GM23248 (cell line): ENCODE measurements around the gene CST7. TPM values are rescaled to one million over a fixed set of nuclear protein-coding genes. Genes with fewer than 3 reads are reported as not detected.

Experiments
- DNase-seq: peaks from one replicate; pipeline ENCODE4 v3.0.0-alpha.2; 2015
- H2AFZ ChIP-seq: fragments of 200-600 bp; sonication (generic); 2 replicates; pipeline ENCODE4 v1.6.1; 2016; ENCODE audit warnings: antibody characterized with exemption
- H3F3A ChIP-seq: fragments of 200-600 bp; sonication (generic); 2 replicates; pipeline ENCODE4 v1.6.1; 2016; ENCODE audit warnings: mild to moderate bottlenecking, antibody characterized with exemption, mixed run types; ENCODE audit not compliant: insufficient read depth
- H3K27ac ChIP-seq: fragments of 200-600 bp; sonication (generic); 2 replicates; pipeline ENCODE4 v1.5.1; 2016; ENCODE audit warnings: mild to moderate bottlenecking
- H3K27me3 ChIP-seq: fragments of 200-600 bp; sonication (generic); replicated peaks from 2 replicates; pipeline ENCODE4 v1.6.1; 2016; ENCODE audit warnings: mild to moderate bottlenecking; ENCODE audit not compliant: insufficient read depth
- H3K36me3 ChIP-seq: fragments of 200-600 bp; sonication (generic); 2 replicates; pipeline ENCODE4 v1.6.1; 2016; ENCODE audit warnings: low read depth, mild to moderate bottlenecking
- H3K4me1 ChIP-seq: fragments of 200-600 bp; sonication (generic); 2 replicates; pipeline ENCODE4 v1.6.1; 2016; ENCODE audit warnings: mild to moderate bottlenecking; ENCODE audit not compliant: insufficient read depth
- H3K4me2 ChIP-seq: fragments of 200-600 bp; sonication (generic); one replicate; pipeline ENCODE4 v1.6.1; 2016; ENCODE audit warnings: mild to moderate bottlenecking; ENCODE audit not compliant: unreplicated experiment
- H3K4me3 ChIP-seq: fragments of 200-600 bp; sonication (generic); 2 replicates; pipeline ENCODE4 v1.5.1; 2016; ENCODE audit warnings: mild to moderate bottlenecking
- H3K79me2 ChIP-seq: fragments of 200-600 bp; sonication (generic); 2 replicates; pipeline ENCODE4 v1.6.1; 2016; ENCODE audit warnings: mild to moderate bottlenecking; ENCODE audit not compliant: insufficient read depth
- H3K9ac ChIP-seq: fragments of 200-600 bp; sonication (generic); 2 replicates; pipeline ENCODE4 v1.6.1; 2016; ENCODE audit warnings: mild to moderate bottlenecking
- H3K9me2 ChIP-seq: fragments of 200-600 bp; sonication (generic); 2 replicates; pipeline ENCODE4 v1.6.1; 2016; ENCODE audit warnings: mixed run types, mild to moderate bottlenecking, moderate library complexity; ENCODE audit not compliant: insufficient read depth
- H3K9me3 ChIP-seq: fragments of 200-600 bp; sonication (generic); one replicate; pipeline ENCODE4 v1.6.1; 2017; ENCODE audit warnings: low read depth
- H4K20me1 ChIP-seq: fragments of 200-600 bp; sonication (generic); 2 replicates; pipeline ENCODE4 v1.6.0; 2016; ENCODE audit not compliant: insufficient read depth
- EZH2 ChIP-seq: fragments of 200-600 bp; sonication (generic); IDR thresholded peaks from 2 replicates; pipeline ENCODE4 v1.6.1; 2018; ENCODE audit warnings: antibody characterized with exemption, mild to moderate bottlenecking; ENCODE audit not compliant: insufficient read depth, poor library complexity, severe bottlenecking
- EZH2phosphoT487 ChIP-seq: fragments of 200-600 bp; sonication (generic); IDR thresholded peaks from 2 replicates; pipeline ENCODE4 v1.6.1; 2018; ENCODE audit warnings: antibody characterized with exemption, moderate library complexity, mild to moderate bottlenecking, low read depth; ENCODE audit not compliant: insufficient read depth
- WGBS, 2 experiments: methylation state at CpG; one replicate each; pipeline ENCODE4 v1.1.6; 2015 to 2017; ENCODE audit warnings: low lambda C conversion rate in 2 of 2, low coverage in 1 of 2; ENCODE audit errors: missing lambda C conversion rate in 2 of 2; 5-methylcytosine and 5-hydroxymethylcytosine counted together
- in situ Hi-C: fragments of 300-500 bp; cut with MboI; formaldehyde crosslinking; loops from 2 replicates; pipeline ENCODE4 v1.15.0; 2020
- polyA plus RNA-seq: library from polyadenylated mRNA; unstranded; fragments of >200 nt; fragmentation: Nextera tagmentation; extraction: Ambion mirVana; gene quantifications from 2 replicates; pipeline ENCODE4 v1.2.1, GENCODE V29; 2016
- total RNA-seq: library from RNA; depleted of rRNA; stranded (reverse); fragments of >200 nt; shearing (Covaris generic); gene quantifications from 2 replicates; pipeline ENCODE4 v1.2.3, GENCODE V29; 2014

The CST7 gene
- total and polyA plus RNA-seq, 2 experiments from 2014 or later: not detected

DNA sequence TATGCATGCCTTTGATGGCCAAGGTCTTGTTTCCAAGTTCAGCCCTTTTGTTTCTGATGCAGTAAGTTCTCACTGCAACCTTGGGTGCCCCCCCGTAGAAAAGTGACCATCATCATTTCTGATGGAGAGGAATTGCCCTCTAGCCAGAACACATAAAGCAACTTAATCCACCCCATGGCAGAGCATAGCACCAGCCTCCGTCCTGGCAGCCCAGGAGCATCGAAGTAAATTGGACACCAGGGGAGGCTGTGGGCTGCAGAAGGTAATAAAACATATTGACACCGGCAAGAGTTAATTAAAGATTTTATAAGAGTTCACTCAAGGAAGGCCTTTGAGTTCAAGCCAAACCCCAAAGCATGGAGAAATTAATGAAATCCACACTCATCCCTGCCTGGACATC lies 39.2 kb upstream of the CST7 start:
- H3K36me3 ChIP-seq: no peaks in the 10 kb centered on the region
- H3K9me2 ChIP-seq: no peaks in the 10 kb centered on the region
- no peak overlapping the region for H3K27ac ChIP-seq
- no peaks in the 10 kb centered on the region for H3K4me1 ChIP-seq
- TF ChIP-seq EZH2phosphoT487 (no peak), EZH2 (no peak)
- H3F3A ChIP-seq: no peaks in the 10 kb centered on the region
- H3K4me3 ChIP-seq: no peak overlapping the region
- no peaks in the 10 kb centered on the region for H4K20me1 ChIP-seq
- H3K4me2 ChIP-seq: no peak overlapping the region
- H3K9me3 ChIP-seq: no peaks in the 10 kb centered on the region
- no peaks in the 10 kb centered on the region; the same call in 1 of the 2 replicates for H3K27me3 ChIP-seq
- no peaks in the 10 kb centered on the region for H3K79me2 ChIP-seq
- no peak overlapping the region for H2AFZ ChIP-seq
- 46 to 50% methylated on average over 4 of the region's 4 CpGs for WGBS, 2 experiments
- no peak overlapping the region for H3K9ac ChIP-seq
- in situ Hi-C loops: loop anchor here (10.0 kb wide), 1 partner anchor 745 kb away; no protein-coding TSS in a partner anchor
- no peak for DNase-seq

DNA sequence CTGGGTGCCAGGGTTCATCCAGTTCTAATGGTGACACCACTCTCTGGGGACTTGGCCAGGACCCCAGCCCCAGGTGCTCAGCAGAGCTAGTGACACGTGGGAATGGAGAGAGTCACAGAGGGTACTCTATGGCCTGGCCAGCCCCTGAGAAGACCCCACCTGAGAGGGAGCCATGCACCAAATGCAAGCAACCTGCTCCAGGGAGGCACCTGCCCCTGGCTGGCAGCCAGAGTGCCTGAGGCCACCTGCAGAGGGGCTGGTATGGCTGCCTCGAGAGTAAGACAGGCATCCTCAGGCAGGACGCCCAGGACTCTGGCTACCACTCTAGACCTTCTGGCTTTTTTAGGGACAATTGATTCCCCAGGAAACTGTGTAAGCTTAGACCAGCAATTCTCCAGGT lies 38.6 kb upstream of the CST7 start:
- Histone ChIP-seq H3F3A (no peaks in the 10 kb centered on the region), H3K27ac (no peak overlapping the region), H3K4me1 (no peaks in the 10 kb centered on the region), H2AFZ (no peak overlapping the region), H3K9me3 (no peaks in the 10 kb centered on the region), H3K4me2 (no peak overlapping the region), H3K79me2 (no peaks in the 10 kb centered on the region), H3K36me3 (no peaks in the 10 kb centered on the region), H4K20me1 (no peaks in the 10 kb centered on the region), H3K4me3 (no peak overlapping the region), H3K9me2 (no peaks in the 10 kb centered on the region), H3K27me3 (no peaks in the 10 kb centered on the region; the same call in 1 of the 2 replicates), H3K9ac (no peak overlapping the region)
- in situ Hi-C loops: loop anchor here (10.0 kb wide), 1 partner anchor 746 kb away; no protein-coding TSS in a partner anchor
- TF ChIP-seq EZH2: no peak
- TF ChIP-seq EZH2phosphoT487: no peak
- DNase-seq: no peak
- whole genome bisulfite sequencing, 2 experiments: 13 to 20% methylated on average over 2 to 3 of the region's 3 CpGs

DNA sequence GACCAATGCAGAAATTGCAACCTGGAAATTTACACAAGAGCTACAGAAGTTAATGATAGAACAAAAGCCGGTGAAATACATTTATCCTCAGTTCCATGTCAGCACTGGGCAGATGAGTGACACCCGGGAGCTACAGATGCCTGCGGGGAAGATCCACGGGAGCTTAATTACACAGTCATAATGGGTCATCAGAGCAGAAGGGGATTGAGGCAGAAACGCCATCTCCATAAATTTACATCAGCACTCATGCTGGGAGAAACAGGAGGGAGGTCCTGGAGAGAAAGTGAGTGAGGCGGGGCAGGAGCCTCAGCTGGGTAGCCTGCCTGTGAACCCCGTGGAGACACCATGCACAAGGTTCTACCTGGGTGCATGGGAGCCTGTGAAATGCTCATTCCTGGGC lies 37.6 kb upstream of the CST7 start:
- TF ChIP-seq EZH2 (no peak), EZH2phosphoT487 (no peak)
- Histone ChIP-seq H3K4me1 (no peaks in the 10 kb centered on the region), H3F3A (no peaks in the 10 kb centered on the region), H3K27me3 (peaks cover under 1% of the 10 kb centered on the region; the same call in 1 of the 2 replicates), H3K4me2 (no peak overlapping the region), H3K4me3 (no peak overlapping the region), H2AFZ (no peak overlapping the region), H3K9ac (no peak overlapping the region), H3K9me2 (no peaks in the 10 kb centered on the region), H3K27ac (no peak overlapping the region), H3K36me3 (no peaks in the 10 kb centered on the region), H4K20me1 (no peaks in the 10 kb centered on the region), H3K9me3 (no peaks in the 10 kb centered on the region), H3K79me2 (no peaks in the 10 kb centered on the region)
- DNase-seq: no peak
- in situ Hi-C loops: loop anchor here (10.0 kb wide), 1 partner anchor 747 kb away; no protein-coding TSS in a partner anchor
- WGBS, 2 experiments: 38 to 44% methylated on average over 7 of the region's 7 CpGs

DNA sequence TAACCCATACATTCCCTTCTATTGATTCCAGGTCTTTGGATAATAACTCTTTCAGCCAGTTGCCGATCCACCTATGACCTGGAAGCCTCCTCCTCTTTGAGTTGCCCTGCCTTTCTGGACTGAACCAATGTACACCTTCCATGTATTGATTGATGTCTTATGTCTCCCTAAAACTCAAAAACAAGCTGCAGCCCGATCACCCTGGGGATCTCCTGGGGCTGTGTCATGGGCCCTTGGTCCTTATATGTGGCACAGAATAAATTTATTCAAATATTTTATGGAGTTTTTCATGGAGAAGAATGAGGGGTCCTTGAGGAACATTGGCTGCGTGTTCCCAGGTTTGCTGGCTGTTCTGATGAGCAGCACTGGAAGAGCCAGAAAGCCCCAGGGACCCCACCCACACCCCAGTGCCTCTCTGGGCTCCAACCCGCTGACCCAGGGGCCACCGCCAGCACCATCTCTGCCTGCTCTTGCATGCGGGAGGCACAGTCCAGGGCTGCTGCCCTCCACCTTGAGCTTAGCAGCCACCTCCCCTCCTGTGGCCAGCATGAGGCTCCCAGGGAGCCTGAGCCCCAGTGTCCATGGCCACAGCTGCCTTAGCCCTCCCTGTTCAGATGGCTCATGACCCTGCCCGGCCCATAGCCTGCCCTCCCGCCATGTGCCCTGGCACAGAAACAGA lies 36.5 kb upstream of the CST7 start:
- H3K9ac ChIP-seq: no peak overlapping the region
- H3K4me1 ChIP-seq: no peaks in the 10 kb centered on the region
- no peak overlapping the region for H3K4me3 ChIP-seq
- H3K36me3 ChIP-seq: no peaks in the 10 kb centered on the region
- H3K27ac ChIP-seq: no peak overlapping the region
- no peak overlapping the region for H3K4me2 ChIP-seq
- 50 to 58% methylated on average over 7 to 8 of the region's 8 CpGs for WGBS, 2 experiments
- H3K9me3 ChIP-seq: no peaks in the 10 kb centered on the region
- peaks cover 10% of the 10 kb centered on the region; the same call in 1 of the 2 replicates for H3K27me3 ChIP-seq
- no peaks in the 10 kb centered on the region for H3K79me2 ChIP-seq
- DNase-seq: no peak
- in situ Hi-C loops: loop anchor here (10.0 kb wide), 1 partner anchor 748 kb away; no protein-coding TSS in a partner anchor
- H3F3A ChIP-seq: no peaks in the 10 kb centered on the region
- no peaks in the 10 kb centered on the region for H4K20me1 ChIP-seq
- no peaks in the 10 kb centered on the region for H3K9me2 ChIP-seq
- TF ChIP-seq EZH2phosphoT487: no peak
- TF ChIP-seq EZH2: no peak
- no peak overlapping the region for H2AFZ ChIP-seq
